ENCODE data around the gene SHISAL2B.

GRCh38 chr5:64766941-64767340 is 76.6 kb downstream of the SHISAL2B start:
- no peak for TF ChIP-seq CTCF (conservative IDR thresholded peaks at IDR 0.05 in 1 of 2, IDR thresholded peaks at IDR 0.05 in 1 of 2; ENCODE audit: extremely low read depth in 1 of 2, insufficient read depth in 1 of 2, low read depth in 1 of 2, low read length in 2 of 2)
- TF ChIP-seq EZH2 (IDR thresholded peaks at IDR 0.05; ENCODE audit: borderline replicate concordance, low read length): no peak
